Glutamatergic neuron (in vitro differentiated cells): ENCODE data around the gene PPP2R5D. TPM values are rescaled to one million over a fixed set of nuclear protein-coding genes. Genes with fewer than 3 reads are reported as not detected.
A peak's percentile ranks its signal among the peaks of the same experiment; 100 is the strongest.

Source experiments
- DNase-seq: peaks from one replicate; pipeline ENCODE4 v3.0.0; 2022
- H3K27ac Mint-ChIP-seq: one replicate; pipeline ENCODE4 v1.8.0; 2020; ENCODE audit warnings: mild to moderate bottlenecking, mixed read lengths, inconsistent platforms; ENCODE audit not compliant: unreplicated experiment
- H3K27me3 Mint-ChIP-seq: one replicate; pipeline ENCODE4 v1.8.0; 2020; ENCODE audit warnings: mild to moderate bottlenecking, moderate library complexity, mixed read lengths, inconsistent platforms; ENCODE audit not compliant: unreplicated experiment
- H3K36me3 Mint-ChIP-seq: one replicate; pipeline ENCODE4 v1.8.0; 2020; ENCODE audit warnings: mild to moderate bottlenecking, mixed read lengths, inconsistent platforms; ENCODE audit not compliant: unreplicated experiment
- H3K4me1 Mint-ChIP-seq: one replicate; pipeline ENCODE4 v1.8.0; 2020; ENCODE audit warnings: mild to moderate bottlenecking, low read depth, mixed read lengths, inconsistent platforms; ENCODE audit not compliant: unreplicated experiment
- H3K4me3 Mint-ChIP-seq: one replicate; pipeline ENCODE4 v1.8.0; 2020; ENCODE audit warnings: mild to moderate bottlenecking, mixed read lengths, inconsistent platforms; ENCODE audit not compliant: unreplicated experiment
- H3K9me3 Mint-ChIP-seq: one replicate; pipeline ENCODE4 v1.8.0; 2020; ENCODE audit warnings: mild to moderate bottlenecking, moderate library complexity, mixed read lengths, inconsistent platforms; ENCODE audit not compliant: unreplicated experiment
- total RNA-seq: library from RNA; stranded (reverse); fragmentation: NEBNext Ultra II Directional; extraction: Animal tissue kit (Norgen Biotek cat#: 25700); gene quantifications from one replicate; pipeline ENCODE4 v1.2.1, GENCODE V29; 2021; ENCODE audit not compliant: unreplicated experiment
- TF ChIP-seq, protein P1 (sequence below): fragments of 200-600 bp; sonication (generic); IDR thresholded peaks from one replicate; pipeline ENCODE4 v1.5.0; 2021; ENCODE audit not compliant: partially characterized antibody, unreplicated experiment

The PPP2R5D gene
- total RNA-seq, 1 donor from 2014 or later = 59.1 TPM

DNA sequence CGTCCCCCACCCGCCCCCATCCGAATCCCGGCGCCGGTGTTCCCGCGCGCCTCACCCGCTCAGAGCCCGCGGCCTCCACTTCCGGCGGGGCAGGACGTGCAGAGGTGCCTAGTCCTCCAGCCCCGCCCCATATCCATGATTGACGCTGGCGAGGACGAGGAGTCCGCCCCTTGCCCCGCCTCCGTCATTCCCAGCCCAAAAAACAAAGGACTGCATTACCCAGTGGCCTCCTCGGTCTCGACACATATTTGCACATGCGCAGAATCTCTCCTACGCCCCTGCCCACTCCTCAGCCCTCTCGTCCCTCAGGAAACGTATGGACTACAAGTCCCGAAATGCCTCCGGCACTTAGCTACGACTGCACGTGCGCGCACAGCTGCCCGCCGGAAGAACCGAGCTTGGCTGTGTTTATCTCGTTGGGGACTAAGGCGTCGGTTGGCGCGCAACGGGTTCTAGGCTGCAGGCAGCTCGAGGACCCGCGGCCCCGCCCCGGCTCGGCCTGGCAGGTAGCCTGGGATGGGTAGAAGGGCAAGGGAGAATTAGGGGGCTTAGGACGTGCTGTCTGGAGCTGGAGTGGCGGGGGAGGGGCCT lies 29.6 kb downstream of the PPP2R5D start, which contains the start of the genes KLHDC3 and MEA1:
TSS of gene KLHDC3 (plus strand) at position 407 of the 591 bp plus-strand sequence. CDS start 2,944 bp downstream, outside the sequence.
TSS of gene MEA1 (minus strand) at position 104 of the 591 bp plus-strand sequence. CDS start 133 bp downstream, outside the sequence.
- no peaks in the 10 kb centered on the region for H3K36me3 Mint-ChIP-seq

DNA sequence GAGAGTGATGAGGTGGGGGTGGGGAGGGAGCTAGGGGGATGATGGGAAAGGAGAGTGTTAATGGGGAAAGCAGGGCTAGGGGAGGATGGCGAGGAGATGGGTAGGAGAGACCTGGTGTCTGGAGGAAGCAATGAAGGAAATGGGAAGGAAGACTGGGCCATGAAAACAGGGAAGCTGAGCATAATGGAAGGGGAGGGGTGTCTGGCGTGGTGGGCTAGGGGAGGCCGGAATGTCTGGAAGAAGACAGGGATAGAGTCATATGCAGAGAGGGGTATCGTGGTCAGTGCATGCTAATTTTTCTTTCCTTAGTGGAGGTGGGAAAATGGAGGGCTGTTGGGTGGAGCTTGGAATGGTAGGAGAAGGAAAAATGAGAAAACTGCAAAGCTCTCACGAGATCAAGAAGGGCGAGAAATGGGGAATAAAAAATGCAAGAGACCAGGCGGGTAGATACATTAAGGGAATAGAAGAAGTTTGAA lies 30.1 kb downstream of the PPP2R5D start:
- Mint-ChIP-seq H3K36me3 (no peaks in the 10 kb centered on the region), H3K9me3 (peaks cover 10% of the 10 kb centered on the region), H3K4me3 (peak overlapping the region; percentile 98), H3K27me3 (peaks cover 13% of the 10 kb centered on the region), H3K27ac (peak overlapping the region; percentile 93), H3K4me1 (peaks cover 24% of the 10 kb centered on the region)
- TF ChIP-seq, protein P1, sequence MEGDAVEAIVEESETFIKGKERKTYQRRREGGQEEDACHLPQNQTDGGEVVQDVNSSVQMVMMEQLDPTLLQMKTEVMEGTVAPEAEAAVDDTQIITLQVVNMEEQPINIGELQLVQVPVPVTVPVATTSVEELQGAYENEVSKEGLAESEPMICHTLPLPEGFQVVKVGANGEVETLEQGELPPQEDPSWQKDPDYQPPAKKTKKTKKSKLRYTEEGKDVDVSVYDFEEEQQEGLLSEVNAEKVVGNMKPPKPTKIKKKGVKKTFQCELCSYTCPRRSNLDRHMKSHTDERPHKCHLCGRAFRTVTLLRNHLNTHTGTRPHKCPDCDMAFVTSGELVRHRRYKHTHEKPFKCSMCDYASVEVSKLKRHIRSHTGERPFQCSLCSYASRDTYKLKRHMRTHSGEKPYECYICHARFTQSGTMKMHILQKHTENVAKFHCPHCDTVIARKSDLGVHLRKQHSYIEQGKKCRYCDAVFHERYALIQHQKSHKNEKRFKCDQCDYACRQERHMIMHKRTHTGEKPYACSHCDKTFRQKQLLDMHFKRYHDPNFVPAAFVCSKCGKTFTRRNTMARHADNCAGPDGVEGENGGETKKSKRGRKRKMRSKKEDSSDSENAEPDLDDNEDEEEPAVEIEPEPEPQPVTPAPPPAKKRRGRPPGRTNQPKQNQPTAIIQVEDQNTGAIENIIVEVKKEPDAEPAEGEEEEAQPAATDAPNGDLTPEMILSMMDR = no peak
- DNase-seq = no peak

More for the DNA sequence above, 29.6 kb downstream of the PPP2R5D start, which contains the start of the genes KLHDC3 and MEA1:
- TF ChIP-seq, protein P1 = no peak
- peak; percentile 99 for DNase-seq
- peak within 1 kb of the TSS; percentile 93 for H3K27ac Mint-ChIP-seq
- peaks cover 10% of the 10 kb centered on the region for H3K9me3 Mint-ChIP-seq
- peak within 1 kb of the TSS; percentile 98 for H3K4me3 Mint-ChIP-seq
- H3K4me1 Mint-ChIP-seq = peaks cover 24% of the 10 kb centered on the region
- peaks cover 13% of the 10 kb centered on the region for H3K27me3 Mint-ChIP-seq

DNA sequence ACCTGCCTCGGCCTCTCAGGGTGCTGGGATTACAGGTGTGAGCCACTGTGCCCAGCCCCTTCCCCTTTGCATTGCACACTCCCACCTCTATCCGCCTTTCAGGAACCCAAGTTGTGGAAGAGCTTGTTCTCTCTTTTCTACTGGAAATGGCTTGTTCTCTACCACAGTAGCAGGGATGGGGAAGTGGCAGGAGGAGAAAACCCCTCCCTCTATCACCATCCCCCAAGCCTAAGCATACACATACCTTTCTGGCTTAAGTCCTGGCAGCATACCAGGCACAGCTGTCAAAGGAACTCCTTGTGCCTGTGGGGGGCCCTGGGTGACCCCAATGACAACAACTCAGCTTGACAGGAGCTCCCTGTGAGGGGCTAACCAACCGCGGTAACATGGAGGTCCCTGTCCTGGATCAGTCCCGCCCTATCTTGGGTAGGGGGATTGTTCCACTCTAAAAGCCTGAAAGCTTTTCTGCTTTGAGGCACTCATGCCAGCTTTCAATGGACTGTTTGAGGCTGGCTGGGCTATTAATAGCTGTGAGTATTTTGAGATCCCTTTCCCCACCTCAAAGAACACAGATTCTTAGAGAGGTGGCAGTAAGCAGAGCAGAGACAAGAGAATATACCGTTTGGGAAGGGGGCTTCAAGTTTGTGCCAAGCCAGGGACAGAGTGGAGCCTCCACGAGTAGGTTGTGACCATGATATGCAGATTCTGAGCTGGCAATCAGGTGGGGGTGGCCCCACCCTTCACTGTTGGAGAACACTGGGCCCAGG lies 32.0 kb downstream of the PPP2R5D start:
- no peak for DNase-seq
- Mint-ChIP-seq H3K27ac (peak overlapping the region; percentile 73), H3K4me1 (peaks cover 33% of the 10 kb centered on the region), H3K4me3 (peak overlapping the region; percentile 73), H3K27me3 (peaks cover 13% of the 10 kb centered on the region), H3K36me3 (no peaks in the 10 kb centered on the region), H3K9me3 (peaks cover 12% of the 10 kb centered on the region)
- TF ChIP-seq, protein P1 = no peak

DNA sequence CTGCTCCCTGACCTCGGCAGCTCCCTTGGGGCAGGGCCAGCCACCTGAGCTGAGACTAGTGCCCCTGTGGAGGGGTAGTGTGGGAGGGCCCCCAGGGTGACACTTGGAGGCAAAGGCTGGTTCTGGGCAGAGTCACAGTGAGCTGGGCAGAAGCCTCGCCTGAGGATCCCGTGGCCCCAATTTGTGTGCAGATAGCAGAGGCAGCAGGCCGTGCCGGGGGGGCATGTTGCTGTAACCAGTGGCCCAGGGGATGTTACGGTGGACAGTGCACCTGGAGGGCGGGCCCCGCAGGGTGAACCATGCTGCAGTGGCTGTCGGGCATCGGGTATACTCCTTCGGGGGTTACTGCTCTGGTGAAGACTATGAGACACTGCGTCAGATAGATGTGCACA lies 32.6 kb downstream of the PPP2R5D start:
- Mint-ChIP-seq H3K27ac (no peak overlapping the region), H3K36me3 (no peaks in the 10 kb centered on the region), H3K4me3 (no peak overlapping the region), H3K27me3 (peaks cover 16% of the 10 kb centered on the region), H3K4me1 (peaks cover 33% of the 10 kb centered on the region), H3K9me3 (peaks cover 15% of the 10 kb centered on the region)
- TF ChIP-seq, protein P1 = no peak
- no peak for DNase-seq
